Measurements from ENCODE around the gene CCDC82.

Gene CCDC82

GRCh38 chr11:96322775-96323641, 66.7 kb downstream of the CCDC82 start:
- Histone ChIP-seq H3K9ac (ENCODE audit: low read depth, low read length) (no peak overlapping the region), H3K36me3 (ENCODE audit: control insufficient read depth, insufficient read depth, low read length) (no peaks in the 10 kb centered on the region), H3K4me1 (ENCODE audit: control insufficient read depth, insufficient read depth, low read length) (peaks cover 12% of the 10 kb centered on the region)

GRCh38 chr11:96321091-96321490, 68.6 kb downstream of the CCDC82 start:
- Histone ChIP-seq H3K9me3 (ENCODE audit: control insufficient read depth, insufficient read depth, low read length) (no peaks in the 10 kb centered on the region), H3K27me3 (ENCODE audit: control insufficient read depth, insufficient read depth, low read length) (no peaks in the 10 kb centered on the region), H3K4me1 (ENCODE audit: control insufficient read depth, insufficient read depth, low read length) (peaks cover 14% of the 10 kb centered on the region), H3K36me3 (ENCODE audit: control insufficient read depth, insufficient read depth, low read length) (no peaks in the 10 kb centered on the region), H3K9ac (ENCODE audit: low read depth, low read length) (no peak overlapping the region), H3K4me3 (ENCODE audit: low read depth, low read length) (no peak overlapping the region)

More at GRCh38 chr11:96322775-96323641, 66.7 kb downstream of the CCDC82 start:
- Histone ChIP-seq H3K27me3 (ENCODE audit: control insufficient read depth, insufficient read depth, low read length) (no peaks in the 10 kb centered on the region), H3K9me3 (ENCODE audit: control insufficient read depth, insufficient read depth, low read length) (no peaks in the 10 kb centered on the region), H3K4me3 (ENCODE audit: low read depth, low read length) (no peak overlapping the region)

GRCh38 chr11:96319898-96320656, 69.6 kb downstream of the CCDC82 start:
- H3K27me3 ChIP-seq (ENCODE audit: control insufficient read depth, insufficient read depth, low read length): no peaks in the 10 kb centered on the region
- no peaks in the 10 kb centered on the region for H3K9me3 ChIP-seq (ENCODE audit: control insufficient read depth, insufficient read depth, low read length)
- no peak overlapping the region for H3K9ac ChIP-seq (ENCODE audit: low read depth, low read length)
- H3K4me1 ChIP-seq (ENCODE audit: control insufficient read depth, insufficient read depth, low read length): peaks cover 5% of the 10 kb centered on the region
- H3K4me3 ChIP-seq (ENCODE audit: low read depth, low read length): no peak overlapping the region
- no peaks in the 10 kb centered on the region for H3K36me3 ChIP-seq (ENCODE audit: control insufficient read depth, insufficient read depth, low read length)

GRCh38 chr11:96318850-96319249, 70.9 kb downstream of the CCDC82 start:
- peaks cover 5% of the 10 kb centered on the region for H3K4me1 ChIP-seq (ENCODE audit: control insufficient read depth, insufficient read depth, low read length)
- no peaks in the 10 kb centered on the region for H3K36me3 ChIP-seq (ENCODE audit: control insufficient read depth, insufficient read depth, low read length)
- no peak overlapping the region for H3K4me3 ChIP-seq (ENCODE audit: low read depth, low read length)
- no peaks in the 10 kb centered on the region for H3K27me3 ChIP-seq (ENCODE audit: control insufficient read depth, insufficient read depth, low read length)
- no peak overlapping the region for H3K9ac ChIP-seq (ENCODE audit: low read depth, low read length)
- H3K9me3 ChIP-seq (ENCODE audit: control insufficient read depth, insufficient read depth, low read length): no peaks in the 10 kb centered on the region

GRCh38 chr11:96318399-96318798, 71.3 kb downstream of the CCDC82 start:
- Histone ChIP-seq H3K9ac (ENCODE audit: low read depth, low read length) (no peak overlapping the region), H3K27me3 (ENCODE audit: control insufficient read depth, insufficient read depth, low read length) (no peaks in the 10 kb centered on the region), H3K36me3 (ENCODE audit: control insufficient read depth, insufficient read depth, low read length) (no peaks in the 10 kb centered on the region), H3K4me3 (ENCODE audit: low read depth, low read length) (no peak overlapping the region), H3K9me3 (ENCODE audit: control insufficient read depth, insufficient read depth, low read length) (no peaks in the 10 kb centered on the region), H3K4me1 (ENCODE audit: control insufficient read depth, insufficient read depth, low read length) (peaks cover 6% of the 10 kb centered on the region)

GRCh38 chr11:96317985-96318384, 71.7 kb downstream of the CCDC82 start:
- Histone ChIP-seq H3K36me3 (ENCODE audit: control insufficient read depth, insufficient read depth, low read length) (no peaks in the 10 kb centered on the region), H3K27me3 (ENCODE audit: control insufficient read depth, insufficient read depth, low read length) (no peaks in the 10 kb centered on the region), H3K9ac (ENCODE audit: low read depth, low read length) (no peak overlapping the region), H3K4me3 (ENCODE audit: low read depth, low read length) (no peak overlapping the region), H3K4me1 (ENCODE audit: control insufficient read depth, insufficient read depth, low read length) (peaks cover 10% of the 10 kb centered on the region), H3K9me3 (ENCODE audit: control insufficient read depth, insufficient read depth, low read length) (no peaks in the 10 kb centered on the region)

- Histone ChIP-seq H3K9ac (ENCODE audit: low read depth, low read length) (no peak overlapping the region), H3K9me3 (ENCODE audit: control insufficient read depth, insufficient read depth, low read length) (no peaks in the 10 kb centered on the region), H3K36me3 (ENCODE audit: control insufficient read depth, insufficient read depth, low read length) (no peaks in the 10 kb centered on the region), H3K4me3 (ENCODE audit: low read depth, low read length) (no peak overlapping the region), H3K4me1 (ENCODE audit: control insufficient read depth, insufficient read depth, low read length) (peaks cover 11% of the 10 kb centered on the region), H3K27me3 (ENCODE audit: control insufficient read depth, insufficient read depth, low read length) (no peaks in the 10 kb centered on the region)
These were observed 72.1 kb downstream of the CCDC82 start for GRCh38 chr11:96317571-96317970.

- Histone ChIP-seq H3K9me3 (ENCODE audit: control insufficient read depth, insufficient read depth, low read length) (no peaks in the 10 kb centered on the region), H3K4me3 (ENCODE audit: low read depth, low read length) (no peak overlapping the region), H3K36me3 (ENCODE audit: control insufficient read depth, insufficient read depth, low read length) (no peaks in the 10 kb centered on the region), H3K4me1 (ENCODE audit: control insufficient read depth, insufficient read depth, low read length) (peaks cover 11% of the 10 kb centered on the region), H3K9ac (ENCODE audit: low read depth, low read length) (no peak overlapping the region), H3K27me3 (ENCODE audit: control insufficient read depth, insufficient read depth, low read length) (no peaks in the 10 kb centered on the region)
These were observed 72.8 kb downstream of the CCDC82 start for GRCh38 chr11:96316869-96317268.

GRCh38 chr11:96315476-96315875, 74.2 kb downstream of the CCDC82 start:
- Histone ChIP-seq H3K9ac (ENCODE audit: low read depth, low read length) (no peak overlapping the region), H3K4me1 (ENCODE audit: control insufficient read depth, insufficient read depth, low read length) (peaks cover 11% of the 10 kb centered on the region), H3K36me3 (ENCODE audit: control insufficient read depth, insufficient read depth, low read length) (no peaks in the 10 kb centered on the region), H3K27me3 (ENCODE audit: control insufficient read depth, insufficient read depth, low read length) (no peaks in the 10 kb centered on the region), H3K9me3 (ENCODE audit: control insufficient read depth, insufficient read depth, low read length) (no peaks in the 10 kb centered on the region), H3K4me3 (ENCODE audit: low read depth, low read length) (no peak overlapping the region)

GRCh38 chr11:96314326-96315020, 75.2 kb downstream of the CCDC82 start:
- Histone ChIP-seq H3K27me3 (ENCODE audit: control insufficient read depth, insufficient read depth, low read length) (no peaks in the 10 kb centered on the region), H3K36me3 (ENCODE audit: control insufficient read depth, insufficient read depth, low read length) (no peaks in the 10 kb centered on the region), H3K4me1 (ENCODE audit: control insufficient read depth, insufficient read depth, low read length) (peaks cover 11% of the 10 kb centered on the region), H3K4me3 (ENCODE audit: low read depth, low read length) (no peak overlapping the region), H3K9me3 (ENCODE audit: control insufficient read depth, insufficient read depth, low read length) (no peaks in the 10 kb centered on the region), H3K9ac (ENCODE audit: low read depth, low read length) (no peak overlapping the region)

GRCh38 chr11:96313163-96313562, 76.5 kb downstream of the CCDC82 start:
- Histone ChIP-seq H3K4me1 (ENCODE audit: control insufficient read depth, insufficient read depth, low read length) (peaks cover 14% of the 10 kb centered on the region), H3K9ac (ENCODE audit: low read depth, low read length) (no peak overlapping the region), H3K4me3 (ENCODE audit: low read depth, low read length) (no peak overlapping the region)

More at GRCh38 chr11:96313163-96313562, 76.5 kb downstream of the CCDC82 start:
- no peaks in the 10 kb centered on the region for H3K27me3 ChIP-seq (ENCODE audit: control insufficient read depth, insufficient read depth, low read length)
- no peaks in the 10 kb centered on the region for H3K9me3 ChIP-seq (ENCODE audit: control insufficient read depth, insufficient read depth, low read length)
- H3K36me3 ChIP-seq (ENCODE audit: control insufficient read depth, insufficient read depth, low read length): no peaks in the 10 kb centered on the region
